HEK293 (cell line): ENCODE data around the gene CHL1.

Source experiments
- CTCF ChIA-PET: fragments of 350-600 bp; formaldehyde crosslinking; extraction: SDS; loops from one replicate; lab custom pipeline; 2021; ENCODE audit warnings: antibody characterized with exemption; lab: Yijun Ruan, JAX
- POLR2A ChIA-PET: fragments of 300-600 bp; formaldehyde crosslinking; extraction: SDS; loops from one replicate; lab custom pipeline; 2020; ENCODE audit warnings: antibody characterized with exemption, inconsistent platforms; lab: Yijun Ruan, JAX
- H3K27ac ChIP-seq: fragments of 200-500 bp; sonication (Bioruptor generic); 2 replicates; pipeline ENCODE4 v1.5.1; 2014; ENCODE audit warnings: low read depth, low read length, control low read depth, inconsistent platforms; ENCODE audit errors: extremely low read depth
- H3K36me3 ChIP-seq, 2 experiments: fragments of 200-500 bp in 1 of 2; sonication (Bioruptor generic) in 1 of 2; 1 replicate in 1 of 2; 2 replicates in 1 of 2; pipeline ENCODE4 v1.5.1; 2014 to 2017; ENCODE audit warnings: inconsistent platforms in 2 of 2, low read length in 2 of 2; ENCODE audit not compliant: control insufficient read depth in 2 of 2, insufficient read depth in 1 of 2
- H3K4me1 ChIP-seq: fragments of 200-500 bp; sonication (Bioruptor generic); 2 replicates; pipeline ENCODE4 v1.5.1; 2014; ENCODE audit warnings: mild to moderate bottlenecking, low read length, inconsistent platforms; ENCODE audit not compliant: control insufficient read depth, insufficient read depth
- H3K4me3 ChIP-seq: 2 replicates; pipeline ENCODE4 v1.5.1; 2011; ENCODE audit warnings: low read depth, mild to moderate bottlenecking, control low read depth, low read length, moderate library complexity
- H3K9me3 ChIP-seq: fragments of 200-500 bp; sonication (Bioruptor generic); 2 replicates; pipeline ENCODE4 v1.5.1; 2014; ENCODE audit warnings: low read depth, low read length, inconsistent platforms; ENCODE audit not compliant: control insufficient read depth, insufficient read depth
- EGR2 ChIP-seq: fragments of 450-650 bp; formaldehyde crosslinking; IDR thresholded peaks from 2 replicates; pipeline ENCODE4 v1.5.1; 2016; ENCODE audit warnings: low read depth, missing biosample characterization, missing genetic modification characterization
- GLI2 ChIP-seq: fragments of 450-650 bp; formaldehyde crosslinking; IDR thresholded peaks from 2 replicates; pipeline ENCODE4; 2017; ENCODE audit warnings: missing biosample characterization, missing genetic modification characterization, low read depth, borderline replicate concordance
- TRIM28 ChIP-seq: IDR thresholded peaks from 2 replicates; pipeline ENCODE4 v1.6.1; 2011; ENCODE audit warnings: low read length, control low read depth, borderline replicate concordance
- ZBTB48 ChIP-seq: fragments of 450-650 bp; formaldehyde crosslinking; IDR thresholded peaks from 2 replicates; pipeline ENCODE4 v1.5.1; 2016; ENCODE audit warnings: missing biosample characterization, missing genetic modification characterization
- ZBTB7A ChIP-seq: fragments of 450-650 bp; formaldehyde crosslinking; IDR thresholded peaks from 2 replicates; pipeline ENCODE4 v1.5.1; 2016; ENCODE audit warnings: low read depth, missing biosample characterization, missing genetic modification characterization
- ZFHX2 ChIP-seq: fragments of 450-650 bp; formaldehyde crosslinking; conservative IDR thresholded peaks from 2 replicates; pipeline ENCODE4 v1.5.1; 2016; ENCODE audit warnings: missing biosample characterization, missing genetic modification characterization
- ZNF121 ChIP-seq: fragments of 450-650 bp; formaldehyde crosslinking; IDR thresholded peaks from 2 replicates; pipeline ENCODE4 v1.5.1; 2016; ENCODE audit warnings: missing biosample characterization, missing genetic modification characterization
- ZNF133 ChIP-seq: fragments of 450-650 bp; formaldehyde crosslinking; IDR thresholded peaks from 2 replicates; pipeline ENCODE4 v1.5.1; 2016; ENCODE audit warnings: missing biosample characterization, missing genetic modification characterization
- ZNF138 ChIP-seq: fragments of 450-650 bp; formaldehyde crosslinking; IDR thresholded peaks from 2 replicates; pipeline ENCODE4 v1.5.1; 2016; ENCODE audit warnings: missing biosample characterization, missing genetic modification characterization, borderline replicate concordance
- ZNF155 ChIP-seq: fragments of 450-650 bp; formaldehyde crosslinking; IDR thresholded peaks from 2 replicates; pipeline ENCODE4 v1.5.1; 2016; ENCODE audit warnings: missing biosample characterization, missing genetic modification characterization
- ZNF292 ChIP-seq: fragments of 450-650 bp; formaldehyde crosslinking; IDR thresholded peaks from 2 replicates; pipeline ENCODE4 v1.5.1; 2016; ENCODE audit warnings: low read depth, missing biosample characterization, missing genetic modification characterization, borderline replicate concordance
- ZNF350 ChIP-seq: fragments of 450-650 bp; formaldehyde crosslinking; IDR thresholded peaks from 2 replicates; pipeline ENCODE4 v1.5.0; 2017; ENCODE audit warnings: missing biosample characterization, mild to moderate bottlenecking, missing genetic modification characterization
- ZNF391 ChIP-seq: fragments of 450-650 bp; formaldehyde crosslinking; IDR thresholded peaks from 2 replicates; pipeline ENCODE4 v1.5.1; 2016; ENCODE audit warnings: low read depth, missing biosample characterization, missing genetic modification characterization, borderline replicate concordance
- ZNF548 ChIP-seq: fragments of 450-650 bp; formaldehyde crosslinking; IDR thresholded peaks from 2 replicates; pipeline ENCODE4 v1.5.1; 2016; ENCODE audit warnings: missing biosample characterization, missing genetic modification characterization
- ZNF654 ChIP-seq: fragments of 450-650 bp; formaldehyde crosslinking; IDR thresholded peaks from 2 replicates; pipeline ENCODE4 v1.5.1; 2016; ENCODE audit warnings: low read depth, missing biosample characterization, missing genetic modification characterization
- ZNF660 ChIP-seq: fragments of 450-650 bp; IDR thresholded peaks from 2 replicates; pipeline ENCODE4 v1.5.1; 2018; ENCODE audit warnings: missing biosample characterization, mild to moderate bottlenecking, missing genetic modification characterization
- ZNF768 ChIP-seq: fragments of 450-650 bp; formaldehyde crosslinking; IDR thresholded peaks from 2 replicates; pipeline ENCODE4 v1.5.1; 2018; ENCODE audit warnings: missing biosample characterization, mild to moderate bottlenecking, missing genetic modification characterization
- TF ChIP-seq, protein P1 (sequence below): fragments of 450-650 bp; formaldehyde crosslinking; IDR thresholded peaks from 2 replicates; pipeline ENCODE4 v1.5.1; 2017; ENCODE audit warnings: missing biosample characterization, missing genetic modification characterization
- TF ChIP-seq, protein P2 (sequence below): fragments of 450-650 bp; formaldehyde crosslinking; IDR thresholded peaks from 2 replicates; pipeline ENCODE4; 2016; ENCODE audit warnings: missing biosample characterization, missing genetic modification characterization
- TF ChIP-seq, protein P3 (sequence below): fragments of 450-650 bp; formaldehyde crosslinking; IDR thresholded peaks from 2 replicates; pipeline ENCODE4 v1.5.1; 2016; ENCODE audit warnings: missing biosample characterization, missing genetic modification characterization
- TF ChIP-seq, protein P4 (sequence below): fragments of 450-650 bp; formaldehyde crosslinking; IDR thresholded peaks from 2 replicates; pipeline ENCODE4 v1.5.1; 2016; ENCODE audit warnings: missing biosample characterization, missing genetic modification characterization
- TF ChIP-seq, protein P5 (sequence below): fragments of 450-650 bp; formaldehyde crosslinking; optimal IDR thresholded peaks from 2 replicates; pipeline ENCODE3; 2016; ENCODE audit warnings: missing biosample characterization, mild to moderate bottlenecking, missing genetic modification characterization
- TF ChIP-seq, protein P6 (sequence below): sonication (generic); formaldehyde crosslinking; IDR thresholded peaks from 2 replicates; pipeline ENCODE4 v1.8.1; 2022; ENCODE audit warnings: mild to moderate bottlenecking, moderate library complexity, missing genetic modification reagents

CHL1 gene

DNA sequence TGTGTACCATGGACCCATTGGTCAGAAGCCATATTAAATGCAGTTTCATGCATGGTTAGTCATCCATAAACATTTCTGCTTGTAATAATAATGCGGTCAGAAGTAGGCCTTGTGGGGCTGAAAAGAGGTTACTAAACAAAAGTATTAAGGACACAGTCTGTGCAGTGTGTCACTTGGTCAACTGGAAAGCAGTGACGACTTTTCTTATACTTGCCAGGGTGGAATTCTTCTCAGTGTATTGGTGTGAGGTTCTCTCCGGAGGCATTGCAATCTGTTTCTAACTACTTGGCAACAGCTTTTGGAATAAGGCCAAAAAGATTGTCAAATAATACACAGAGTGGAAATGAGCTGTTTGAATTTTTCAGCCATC, 46.8 kb downstream of the CHL1 start:
- ChIA-PET POLR2A (no interaction called here), CTCF (no interaction called here)
- Histone ChIP-seq H3K27ac (no peak overlapping the region), H3K36me3 (no peaks in the 10 kb centered on the region), H3K9me3 (no peaks in the 10 kb centered on the region), H3K4me1 (peaks cover 4% of the 10 kb centered on the region), H3K4me3 (no peak overlapping the region)
- TF ChIP-seq, protein P1, sequence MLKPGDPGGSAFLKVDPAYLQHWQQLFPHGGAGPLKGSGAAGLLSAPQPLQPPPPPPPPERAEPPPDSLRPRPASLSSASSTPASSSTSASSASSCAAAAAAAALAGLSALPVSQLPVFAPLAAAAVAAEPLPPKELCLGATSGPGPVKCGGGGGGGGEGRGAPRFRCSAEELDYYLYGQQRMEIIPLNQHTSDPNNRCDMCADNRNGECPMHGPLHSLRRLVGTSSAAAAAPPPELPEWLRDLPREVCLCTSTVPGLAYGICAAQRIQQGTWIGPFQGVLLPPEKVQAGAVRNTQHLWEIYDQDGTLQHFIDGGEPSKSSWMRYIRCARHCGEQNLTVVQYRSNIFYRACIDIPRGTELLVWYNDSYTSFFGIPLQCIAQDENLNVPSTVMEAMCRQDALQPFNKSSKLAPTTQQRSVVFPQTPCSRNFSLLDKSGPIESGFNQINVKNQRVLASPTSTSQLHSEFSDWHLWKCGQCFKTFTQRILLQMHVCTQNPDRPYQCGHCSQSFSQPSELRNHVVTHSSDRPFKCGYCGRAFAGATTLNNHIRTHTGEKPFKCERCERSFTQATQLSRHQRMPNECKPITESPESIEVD (tag by site-specific recombination), result no peak
- TF ChIP-seq, protein P2, sequence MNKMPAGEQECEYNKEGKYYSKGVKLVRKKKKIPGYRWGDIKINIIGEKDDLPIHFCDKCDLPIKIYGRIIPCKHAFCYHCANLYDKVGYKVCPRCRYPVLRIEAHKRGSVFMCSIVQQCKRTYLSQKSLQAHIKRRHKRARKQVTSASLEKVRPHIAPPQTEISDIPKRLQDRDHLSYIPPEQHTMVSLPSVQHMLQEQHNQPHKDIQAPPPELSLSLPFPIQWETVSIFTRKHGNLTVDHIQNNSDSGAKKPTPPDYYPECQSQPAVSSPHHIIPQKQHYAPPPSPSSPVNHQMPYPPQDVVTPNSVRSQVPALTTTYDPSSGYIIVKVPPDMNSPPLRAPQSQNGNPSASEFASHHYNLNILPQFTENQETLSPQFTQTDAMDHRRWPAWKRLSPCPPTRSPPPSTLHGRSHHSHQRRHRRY (tag by site-specific recombination), result no peak
- TF ChIP-seq TRIM28, result 0 out of 2 replicates have a peak, but pooled peaks have one; percentile 37
- TF ChIP-seq, protein P3, sequence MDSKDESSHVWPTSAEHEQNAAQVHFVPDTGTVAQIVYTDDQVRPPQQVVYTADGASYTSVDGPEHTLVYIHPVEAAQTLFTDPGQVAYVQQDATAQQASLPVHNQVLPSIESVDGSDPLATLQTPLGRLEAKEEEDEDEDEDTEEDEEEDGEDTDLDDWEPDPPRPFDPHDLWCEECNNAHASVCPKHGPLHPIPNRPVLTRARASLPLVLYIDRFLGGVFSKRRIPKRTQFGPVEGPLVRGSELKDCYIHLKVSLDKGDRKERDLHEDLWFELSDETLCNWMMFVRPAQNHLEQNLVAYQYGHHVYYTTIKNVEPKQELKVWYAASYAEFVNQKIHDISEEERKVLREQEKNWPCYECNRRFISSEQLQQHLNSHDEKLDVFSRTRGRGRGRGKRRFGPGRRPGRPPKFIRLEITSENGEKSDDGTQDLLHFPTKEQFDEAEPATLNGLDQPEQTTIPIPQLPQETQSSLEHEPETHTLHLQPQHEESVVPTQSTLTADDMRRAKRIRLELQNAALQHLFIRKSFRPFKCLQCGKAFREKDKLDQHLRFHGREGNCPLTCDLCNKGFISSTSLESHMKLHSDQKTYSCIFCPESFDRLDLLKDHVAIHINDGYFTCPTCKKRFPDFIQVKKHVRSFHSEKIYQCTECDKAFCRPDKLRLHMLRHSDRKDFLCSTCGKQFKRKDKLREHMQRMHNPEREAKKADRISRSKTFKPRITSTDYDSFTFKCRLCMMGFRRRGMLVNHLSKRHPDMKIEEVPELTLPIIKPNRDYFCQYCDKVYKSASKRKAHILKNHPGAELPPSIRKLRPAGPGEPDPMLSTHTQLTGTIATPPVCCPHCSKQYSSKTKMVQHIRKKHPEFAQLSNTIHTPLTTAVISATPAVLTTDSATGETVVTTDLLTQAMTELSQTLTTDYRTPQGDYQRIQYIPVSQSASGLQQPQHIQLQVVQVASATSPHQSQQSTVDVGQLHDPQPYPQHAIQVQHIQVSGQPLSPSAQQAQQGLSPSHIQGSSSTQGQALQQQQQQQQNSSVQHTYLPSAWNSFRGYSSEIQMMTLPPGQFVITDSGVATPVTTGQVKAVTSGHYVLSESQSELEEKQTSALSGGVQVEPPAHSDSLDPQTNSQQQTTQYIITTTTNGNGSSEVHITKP (tag by site-specific recombination), result no peak

DNA sequence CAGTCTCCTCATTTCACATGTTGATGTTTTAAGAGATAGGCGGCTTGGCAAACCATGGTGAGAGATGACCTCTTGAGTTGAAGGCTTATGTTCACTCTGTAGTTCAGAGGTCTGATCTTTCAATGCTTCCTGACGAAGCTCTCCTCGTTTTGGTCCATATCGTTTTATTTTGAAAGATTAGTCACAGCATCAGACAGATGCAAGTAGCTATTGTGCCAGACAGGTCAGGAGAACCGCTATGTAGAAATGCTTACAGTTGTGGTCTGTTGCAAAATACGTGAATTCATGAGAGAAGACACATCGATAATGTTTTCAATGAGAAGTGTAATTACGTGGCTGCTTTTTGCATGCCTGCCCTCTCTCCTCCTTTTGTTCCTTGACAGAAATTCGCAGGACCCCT, 47.5 kb downstream of the CHL1 start:
- Histone ChIP-seq H3K9me3 (no peaks in the 10 kb centered on the region), H3K4me1 (peaks cover 4% of the 10 kb centered on the region)
- TF ChIP-seq EGR2 (tag by site-specific recombination), result no peak
- no peak for TF ChIP-seq ZFHX2 (tag by site-specific recombination)
- TF ChIP-seq ZBTB7A (tag by site-specific recombination), result no peak
- no peak for TF ChIP-seq ZNF654 (tag by site-specific recombination)
- no peak for TF ChIP-seq ZBTB48 (tag by site-specific recombination)
- no peak for TF ChIP-seq ZNF155 (tag by site-specific recombination)
- no peak for TF ChIP-seq ZNF350 (tag by site-specific recombination)
- TF ChIP-seq, protein P4, sequence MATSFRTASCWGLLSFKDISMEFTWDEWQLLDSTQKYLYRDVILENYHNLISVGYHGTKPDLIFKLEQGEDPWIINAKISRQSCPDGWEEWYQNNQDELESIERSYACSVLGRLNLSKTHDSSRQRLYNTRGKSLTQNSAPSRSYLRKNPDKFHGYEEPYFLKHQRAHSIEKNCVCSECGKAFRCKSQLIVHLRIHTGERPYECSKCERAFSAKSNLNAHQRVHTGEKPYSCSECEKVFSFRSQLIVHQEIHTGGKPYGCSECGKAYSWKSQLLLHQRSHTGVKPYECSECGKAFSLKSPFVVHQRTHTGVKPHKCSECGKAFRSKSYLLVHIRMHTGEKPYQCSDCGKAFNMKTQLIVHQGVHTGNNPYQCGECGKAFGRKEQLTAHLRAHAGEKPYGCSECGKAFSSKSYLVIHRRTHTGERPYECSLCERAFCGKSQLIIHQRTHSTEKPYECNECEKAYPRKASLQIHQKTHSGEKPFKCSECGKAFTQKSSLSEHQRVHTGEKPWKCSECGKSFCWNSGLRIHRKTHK (tag by site-specific recombination), result no peak
- no peak for TF ChIP-seq ZNF292 (tag by site-specific recombination)
- no peak for TF ChIP-seq ZNF548 (tag by site-specific recombination)
- no peak for TF ChIP-seq ZNF391
- TF ChIP-seq ZNF121 (tag by site-specific recombination), result no peak
- TF ChIP-seq ZNF133, result no peak
- no peak for TF ChIP-seq GLI2 (tag by site-specific recombination)
- TF ChIP-seq, protein P5, sequence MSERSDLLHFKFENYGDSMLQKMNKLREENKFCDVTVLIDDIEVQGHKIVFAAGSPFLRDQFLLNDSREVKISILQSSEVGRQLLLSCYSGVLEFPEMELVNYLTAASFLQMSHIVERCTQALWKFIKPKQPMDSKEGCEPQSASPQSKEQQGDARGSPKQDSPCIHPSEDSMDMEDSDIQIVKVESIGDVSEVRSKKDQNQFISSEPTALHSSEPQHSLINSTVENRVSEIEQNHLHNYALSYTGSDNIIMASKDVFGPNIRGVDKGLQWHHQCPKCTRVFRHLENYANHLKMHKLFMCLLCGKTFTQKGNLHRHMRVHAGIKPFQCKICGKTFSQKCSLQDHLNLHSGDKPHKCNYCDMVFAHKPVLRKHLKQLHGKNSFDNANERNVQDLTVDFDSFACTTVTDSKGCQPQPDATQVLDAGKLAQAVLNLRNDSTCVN (tag by site-specific recombination), result no peak
- TF ChIP-seq, protein P6, sequence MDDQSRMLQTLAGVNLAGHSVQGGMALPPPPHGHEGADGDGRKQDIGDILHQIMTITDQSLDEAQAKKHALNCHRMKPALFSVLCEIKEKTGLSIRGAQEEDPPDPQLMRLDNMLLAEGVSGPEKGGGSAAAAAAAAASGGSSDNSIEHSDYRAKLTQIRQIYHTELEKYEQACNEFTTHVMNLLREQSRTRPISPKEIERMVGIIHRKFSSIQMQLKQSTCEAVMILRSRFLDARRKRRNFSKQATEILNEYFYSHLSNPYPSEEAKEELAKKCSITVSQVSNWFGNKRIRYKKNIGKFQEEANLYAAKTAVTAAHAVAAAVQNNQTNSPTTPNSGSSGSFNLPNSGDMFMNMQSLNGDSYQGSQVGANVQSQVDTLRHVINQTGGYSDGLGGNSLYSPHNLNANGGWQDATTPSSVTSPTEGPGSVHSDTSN (CRISPR knock-in tag), result no peak
- TF ChIP-seq ZNF660 (tag by site-specific recombination), result no peak
- TF ChIP-seq ZNF768 (tag by site-specific recombination), result no peak
- TF ChIP-seq ZNF138 (tag by site-specific recombination), result no peak
- TF ChIP-seq, all 188 proteins: peak for 0
- no peak overlapping the region for H3K27ac ChIP-seq
- ChIA-PET CTCF (no interaction called here), POLR2A (no interaction called here)
- H3K4me3 ChIP-seq, result no peak overlapping the region
- no peaks in the 10 kb centered on the region for H3K36me3 ChIP-seq
